NCI-H1417 treated with DMSO at 0.1 percent for 48 hours (cell line): Measurements from ENCODE around the gene GRB10.
A peak's percentile ranks its signal among the peaks of the same experiment; 100 is the strongest.

ENCODE experiments used
- DNase-seq: peaks from one replicate; lab custom pipeline; 2025; lab: John Stamatoyannopoulos, UW

GRB10 gene

DNA sequence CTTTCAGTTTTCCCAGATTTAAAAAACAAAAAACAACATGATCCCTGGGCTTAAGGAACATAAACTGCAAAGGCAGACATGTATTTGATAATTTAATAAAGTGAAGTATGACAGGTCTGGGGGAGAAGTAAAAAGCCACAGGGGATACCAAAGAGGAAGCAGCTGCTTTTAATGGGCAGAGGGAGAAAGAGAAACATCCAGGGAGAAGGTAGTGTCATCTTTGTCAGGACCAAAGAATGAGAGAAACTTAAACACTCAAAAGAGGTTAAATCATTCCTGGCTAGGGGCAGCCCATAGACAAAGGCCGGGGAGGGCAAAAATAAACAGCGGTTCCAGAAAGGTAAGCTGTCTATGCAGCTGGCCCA lies 94.5 kb downstream of the GRB10 start:
- no peak for DNase-seq

DNA sequence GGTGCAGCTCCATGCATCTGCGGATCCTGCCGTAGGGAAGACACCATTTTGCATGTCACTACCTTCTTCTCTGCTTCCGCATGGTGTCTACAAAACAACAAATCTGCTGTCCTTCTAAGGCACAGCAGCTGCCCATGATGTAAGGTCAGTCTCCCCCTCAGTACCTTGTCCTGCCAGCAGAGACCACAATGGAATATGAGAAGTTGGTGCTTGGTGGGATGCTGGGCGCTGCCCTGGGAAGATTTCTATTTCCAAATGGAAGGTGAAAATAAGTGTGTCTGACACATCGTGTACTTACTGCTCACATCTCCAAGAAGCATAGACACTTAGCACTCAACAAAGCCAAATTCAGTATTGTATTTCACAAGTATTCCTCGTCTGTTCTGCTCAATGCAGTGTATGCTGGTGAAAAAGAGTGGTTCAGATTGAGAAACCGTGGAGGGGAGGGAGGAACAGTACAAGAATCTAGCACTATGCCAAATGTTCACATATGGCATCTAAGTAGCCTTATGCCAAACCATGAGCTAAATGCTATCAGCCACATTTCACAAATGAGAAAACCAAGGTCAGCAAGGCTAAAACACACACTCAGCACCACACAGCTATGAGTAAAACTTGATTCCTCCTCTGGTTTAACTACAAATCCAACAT lies 95.0 kb downstream of the GRB10 start:
- no peak for DNase-seq

DNA sequence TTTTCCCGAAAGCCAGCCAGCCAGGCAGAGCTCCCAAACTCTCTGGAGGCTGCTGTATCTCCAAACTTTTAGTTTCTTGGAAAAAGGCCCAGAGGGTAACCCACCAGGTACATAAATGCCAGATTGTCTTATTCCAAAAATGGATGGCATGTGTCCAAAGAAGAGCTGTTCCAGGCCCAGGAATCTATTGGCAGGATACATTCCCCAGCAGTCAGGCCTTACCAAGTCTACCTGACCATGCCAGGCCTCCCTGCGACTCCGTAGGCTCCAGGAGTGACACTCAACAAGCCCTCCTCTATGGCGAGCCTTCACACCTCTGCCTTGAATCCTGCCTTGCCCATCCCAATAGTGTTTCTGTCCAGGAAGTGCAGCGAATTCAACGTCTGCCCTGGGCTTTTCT lies 95.6 kb downstream of the GRB10 start:
- no peak for DNase-seq

DNA sequence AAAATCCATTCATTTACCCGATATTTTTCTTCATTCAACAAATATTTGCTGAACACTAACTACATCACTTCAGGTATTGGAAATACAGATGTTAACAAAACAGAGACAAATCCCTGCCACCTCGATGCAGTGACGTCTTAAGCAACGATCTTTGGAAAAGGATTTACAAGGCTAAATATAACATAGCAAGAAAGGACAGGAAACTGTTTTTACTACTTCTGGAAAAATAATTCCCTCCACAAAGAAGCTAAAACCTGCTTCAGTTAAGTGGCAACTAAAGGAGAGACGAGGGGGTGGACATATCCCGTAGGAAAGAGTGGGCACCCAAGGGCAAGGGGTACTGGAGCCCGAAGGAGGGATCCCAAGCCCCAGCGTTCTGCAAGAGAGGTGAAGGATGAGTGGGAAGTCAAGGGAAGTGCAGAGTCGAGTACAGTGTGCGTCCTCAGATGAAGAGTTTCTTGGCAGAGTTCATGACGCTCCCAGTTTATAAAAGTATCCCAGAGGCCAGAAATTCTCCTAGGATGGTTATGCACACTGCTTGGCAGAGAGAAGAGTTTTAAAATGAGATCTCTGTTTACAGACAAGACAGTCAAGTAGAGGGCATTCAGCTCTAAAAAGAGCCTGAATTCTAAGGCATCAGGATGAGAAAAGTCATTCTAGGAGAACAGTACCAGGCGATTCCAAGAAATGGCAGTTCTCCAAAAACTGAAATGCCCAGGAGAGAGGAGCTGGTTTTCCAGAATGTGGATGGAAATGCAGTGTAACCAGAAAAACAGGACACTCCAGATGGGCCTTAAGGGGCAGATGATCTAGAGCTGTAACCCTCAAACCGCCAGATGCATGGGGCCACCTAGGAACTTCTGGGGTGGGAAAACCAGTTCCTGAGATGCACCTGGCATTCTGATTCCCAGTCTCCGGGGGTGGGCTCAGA lies 97.3 kb downstream of the GRB10 start:
- no peak for DNase-seq

DNA sequence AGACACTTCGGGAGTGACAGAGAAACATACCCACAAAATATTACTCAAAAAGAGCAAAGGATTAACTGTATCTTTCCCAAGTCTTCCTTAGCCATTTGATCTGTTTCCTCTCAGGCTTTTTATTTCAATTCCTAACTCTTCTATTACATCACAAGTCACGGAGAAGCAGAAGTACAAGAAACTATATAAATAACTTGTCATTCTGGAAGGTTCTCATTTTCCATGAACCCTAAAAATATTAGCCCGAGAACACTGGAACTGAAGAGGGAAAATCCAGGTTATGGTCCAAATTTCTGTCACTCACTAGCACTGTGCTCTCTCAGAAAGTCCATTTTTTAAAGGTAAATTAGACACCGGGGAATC lies 98.0 kb downstream of the GRB10 start:
- DNase-seq = no peak

DNA sequence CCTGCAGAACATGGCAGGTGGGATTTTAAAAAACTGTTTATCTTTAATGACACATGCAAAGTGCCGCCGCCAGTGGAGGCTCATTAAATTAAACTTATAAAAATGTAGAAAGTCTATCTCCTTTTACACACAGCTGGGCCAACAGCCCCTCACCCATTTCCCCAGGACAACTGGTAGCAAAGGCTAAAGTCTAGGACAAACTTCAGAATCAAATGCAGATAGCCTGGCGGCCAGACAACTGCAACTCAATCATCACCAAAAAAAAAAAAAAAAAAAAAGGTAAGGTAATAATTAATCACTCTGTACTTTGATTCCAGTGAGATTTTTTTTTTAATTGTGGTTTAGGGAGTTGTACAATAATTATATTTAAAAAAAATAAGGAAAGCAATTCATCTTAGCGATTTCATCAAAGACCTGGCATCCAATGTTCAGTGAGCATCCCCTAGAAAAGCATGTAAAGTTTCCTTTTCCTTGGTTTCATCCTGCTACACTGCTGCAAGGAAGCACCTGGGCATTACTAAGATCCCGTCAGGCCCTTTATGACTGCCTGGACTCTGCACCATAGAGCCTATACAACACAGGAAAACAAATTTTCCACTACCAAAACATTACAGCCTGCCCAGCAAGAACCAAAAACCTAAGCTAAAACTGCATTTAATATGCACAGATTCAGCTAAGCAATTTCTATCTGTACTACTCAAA lies 98.5 kb downstream of the GRB10 start:
- no peak for DNase-seq

DNA sequence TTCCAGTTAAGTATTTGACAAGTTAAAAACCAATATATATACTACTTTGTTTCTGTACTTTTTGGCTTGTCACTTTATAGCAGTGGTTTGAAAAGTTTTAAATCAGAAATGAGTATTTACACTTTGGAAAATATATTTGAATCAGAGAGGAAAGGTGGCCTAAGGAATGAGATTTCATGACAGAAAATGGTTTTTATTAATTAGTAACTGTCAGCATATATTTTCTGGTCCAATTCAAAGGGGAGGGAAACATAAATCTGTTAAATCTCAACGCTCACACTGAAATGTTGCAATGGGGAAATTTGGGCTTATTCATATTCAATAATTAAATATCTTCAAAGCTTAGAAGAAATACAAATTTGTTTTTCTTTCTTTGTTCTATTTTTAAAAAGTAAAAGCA lies 100.1 kb downstream of the GRB10 start:
- no peak for DNase-seq

DNA sequence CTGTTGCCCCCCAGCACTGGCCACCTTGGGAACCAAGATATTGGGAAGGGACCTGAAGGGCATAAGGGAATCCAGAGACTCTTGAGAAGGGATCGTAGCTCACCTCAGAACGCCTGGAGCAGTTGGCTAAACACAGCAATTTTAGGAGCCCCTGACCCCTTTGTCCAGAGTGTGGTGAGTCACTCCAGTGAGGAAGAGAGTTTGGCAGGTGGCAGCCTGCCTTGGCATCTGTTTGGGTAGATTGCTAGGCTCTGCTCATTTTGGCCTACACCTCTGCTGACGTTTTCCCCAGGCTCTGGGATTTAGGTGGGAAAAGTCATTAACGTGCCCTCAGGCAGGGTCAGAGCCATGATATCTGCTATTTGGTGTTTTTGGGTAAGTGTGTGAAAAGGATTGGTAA lies 100.6 kb downstream of the GRB10 start:
- DNase-seq = no peak

DNA sequence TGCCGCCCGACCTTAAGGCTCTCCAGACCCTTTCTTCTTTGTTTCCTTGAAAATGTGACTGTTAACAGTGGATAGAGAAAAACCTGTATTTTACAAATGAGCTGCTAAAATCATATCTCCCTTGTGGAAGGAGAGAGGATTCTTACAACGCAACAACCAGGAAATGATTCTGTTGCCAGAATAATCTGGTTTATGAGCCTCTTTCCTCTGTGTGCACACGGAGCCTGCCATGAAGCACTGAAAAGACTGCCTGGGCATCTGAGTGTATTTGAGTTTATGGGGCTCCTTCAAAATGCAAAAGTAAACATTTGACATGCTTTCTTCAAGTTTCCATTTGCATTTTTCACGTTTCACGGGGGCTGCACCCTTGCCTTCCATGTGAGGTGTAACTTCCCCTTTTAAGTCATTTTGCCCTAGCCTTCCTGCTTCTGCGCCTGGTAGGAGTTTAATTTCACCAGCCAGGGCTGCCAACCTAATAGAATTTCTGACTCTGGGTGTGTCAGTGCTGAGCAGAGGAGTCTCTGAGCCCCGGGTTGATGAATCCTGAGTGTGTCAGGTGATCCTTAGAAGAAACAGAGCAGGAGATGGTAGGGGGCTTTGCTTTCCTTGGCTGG lies 101.2 kb downstream of the GRB10 start:
- DNase-seq = no peak

DNA sequence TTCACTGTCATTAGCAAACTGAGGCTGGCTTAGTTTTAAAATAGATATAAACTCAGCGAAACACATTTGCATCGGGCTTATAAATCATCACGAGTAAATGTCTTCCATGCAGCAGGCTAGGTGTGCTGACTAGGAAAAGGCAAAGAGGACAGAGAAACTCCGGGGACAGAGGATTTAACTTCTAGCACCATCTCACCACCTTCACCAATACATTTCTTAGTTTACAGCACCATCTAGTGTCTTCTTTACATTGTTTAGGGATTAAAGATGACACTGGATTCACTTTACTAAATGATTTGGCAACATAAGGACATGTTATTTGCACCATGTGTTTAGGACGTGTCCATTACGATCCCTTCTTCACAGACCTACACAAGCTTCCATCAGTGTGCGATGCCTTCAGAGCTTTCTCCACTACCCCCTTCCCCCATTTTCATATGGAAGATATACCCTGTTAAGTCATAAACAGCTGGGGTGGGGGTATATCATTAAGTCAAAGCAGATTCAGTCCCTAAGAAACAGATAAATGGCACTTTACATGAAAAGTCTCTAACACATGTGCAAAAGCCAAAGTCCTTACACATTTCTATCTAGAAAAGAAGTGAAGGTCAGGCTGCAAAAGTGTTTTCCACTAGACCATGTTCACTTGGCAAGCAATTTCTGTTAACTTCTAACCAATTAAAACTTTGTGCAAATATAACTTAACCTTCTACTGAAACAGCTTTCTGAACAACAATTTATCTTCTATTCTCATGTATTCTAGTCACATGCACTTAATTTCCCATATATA lies 103.3 kb downstream of the GRB10 start:
- DNase-seq = peak; percentile 60

DNA sequence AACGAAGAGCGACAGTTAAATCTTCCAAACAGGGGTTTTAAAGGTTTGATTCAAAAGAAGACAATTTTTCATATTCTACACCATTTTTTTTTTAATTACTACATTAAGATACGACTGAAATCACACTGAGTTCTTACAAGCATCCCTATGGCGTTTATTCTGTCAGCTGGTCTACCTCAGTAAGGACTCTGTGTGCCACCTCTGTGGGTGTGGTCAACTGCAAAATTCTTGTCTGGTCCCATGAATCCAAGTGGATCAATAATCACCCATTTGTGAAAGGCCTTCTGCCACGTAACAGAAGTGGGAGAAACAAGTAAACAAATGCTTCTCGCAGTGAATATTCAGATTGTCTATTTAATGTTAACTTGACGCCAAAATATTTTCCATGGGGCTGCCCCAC lies 104.1 kb downstream of the GRB10 start:
- DNase-seq = no peak

DNA sequence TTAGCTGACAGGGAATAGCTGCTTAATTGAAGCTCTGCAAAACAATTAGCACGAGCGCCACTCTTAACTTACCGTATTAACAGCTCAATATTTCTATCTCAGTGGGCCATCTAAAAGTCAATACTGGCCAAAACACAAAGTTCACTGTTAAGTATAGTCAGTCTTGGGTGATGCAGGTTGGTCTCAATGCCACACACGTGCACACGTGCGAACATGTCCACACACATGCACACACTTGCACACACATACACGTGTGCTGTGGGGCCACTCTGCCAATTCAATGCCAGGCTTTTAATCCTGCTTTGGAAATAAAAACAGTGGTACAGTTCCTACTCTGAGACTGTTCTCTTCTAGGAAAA lies 105.1 kb downstream of the GRB10 start:
- DNase-seq = no peak

DNA sequence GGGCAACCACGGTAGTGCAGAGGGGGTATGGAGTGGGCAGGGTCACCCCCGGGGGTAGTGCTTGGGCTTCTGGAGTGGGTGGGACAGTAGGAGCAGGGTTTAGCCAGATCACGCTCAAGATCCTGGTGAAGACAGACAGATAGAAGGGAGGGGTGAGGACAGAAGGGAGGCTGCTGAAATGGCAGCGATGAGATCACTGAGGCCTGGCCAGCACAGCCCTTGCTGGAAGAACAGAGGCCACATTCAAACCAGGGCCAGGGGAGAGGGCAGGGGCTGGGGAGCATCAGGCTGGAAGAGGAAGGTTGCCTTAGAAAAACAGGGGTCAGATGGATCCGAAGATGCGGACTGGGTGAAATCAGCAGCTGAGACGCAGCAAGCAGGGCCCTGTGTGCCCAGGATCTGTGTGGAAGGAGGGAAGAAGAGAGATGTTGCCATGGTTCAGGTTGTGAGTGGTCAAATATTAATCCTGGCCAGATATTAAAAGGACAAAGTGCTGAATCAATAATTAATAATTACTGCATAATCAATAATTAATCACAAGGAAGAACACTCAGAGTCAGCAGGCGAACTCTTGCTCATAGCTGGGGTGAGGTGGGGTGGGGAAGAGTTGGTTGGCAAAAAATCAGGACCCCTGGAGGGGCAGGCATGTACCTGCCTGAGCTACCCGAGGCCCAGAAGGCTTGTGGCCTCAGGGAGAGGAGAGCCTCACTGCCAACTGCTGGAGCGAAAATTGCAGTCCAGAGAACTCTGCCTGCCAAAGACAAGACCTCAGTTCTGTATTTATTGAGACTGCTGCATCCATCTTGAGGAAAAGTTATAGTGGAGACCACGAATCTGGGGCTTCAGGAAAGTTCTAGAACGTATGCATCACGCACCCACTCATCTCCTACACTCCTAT lies 105.7 kb downstream of the GRB10 start:
- DNase-seq = no peak

DNA sequence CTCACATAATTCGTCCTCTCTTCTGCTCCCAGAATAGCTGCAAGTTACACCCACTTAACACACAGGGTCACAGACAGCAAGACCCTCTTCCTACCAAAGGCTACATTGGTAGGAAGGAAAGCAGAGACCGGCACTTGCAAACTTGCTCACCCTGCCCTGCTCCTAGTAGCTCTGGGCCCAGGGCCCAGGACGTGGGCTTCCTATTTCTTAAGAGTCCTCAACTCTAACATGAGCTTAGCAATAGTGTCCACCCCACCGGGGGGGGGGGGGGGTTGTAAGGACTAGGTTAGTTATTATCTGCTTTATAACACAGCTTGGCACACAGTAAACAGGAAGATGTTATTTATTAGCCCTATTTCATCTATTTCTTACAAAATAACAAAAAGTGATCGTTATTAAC lies 106.6 kb downstream of the GRB10 start:
- DNase-seq = no peak

DNA sequence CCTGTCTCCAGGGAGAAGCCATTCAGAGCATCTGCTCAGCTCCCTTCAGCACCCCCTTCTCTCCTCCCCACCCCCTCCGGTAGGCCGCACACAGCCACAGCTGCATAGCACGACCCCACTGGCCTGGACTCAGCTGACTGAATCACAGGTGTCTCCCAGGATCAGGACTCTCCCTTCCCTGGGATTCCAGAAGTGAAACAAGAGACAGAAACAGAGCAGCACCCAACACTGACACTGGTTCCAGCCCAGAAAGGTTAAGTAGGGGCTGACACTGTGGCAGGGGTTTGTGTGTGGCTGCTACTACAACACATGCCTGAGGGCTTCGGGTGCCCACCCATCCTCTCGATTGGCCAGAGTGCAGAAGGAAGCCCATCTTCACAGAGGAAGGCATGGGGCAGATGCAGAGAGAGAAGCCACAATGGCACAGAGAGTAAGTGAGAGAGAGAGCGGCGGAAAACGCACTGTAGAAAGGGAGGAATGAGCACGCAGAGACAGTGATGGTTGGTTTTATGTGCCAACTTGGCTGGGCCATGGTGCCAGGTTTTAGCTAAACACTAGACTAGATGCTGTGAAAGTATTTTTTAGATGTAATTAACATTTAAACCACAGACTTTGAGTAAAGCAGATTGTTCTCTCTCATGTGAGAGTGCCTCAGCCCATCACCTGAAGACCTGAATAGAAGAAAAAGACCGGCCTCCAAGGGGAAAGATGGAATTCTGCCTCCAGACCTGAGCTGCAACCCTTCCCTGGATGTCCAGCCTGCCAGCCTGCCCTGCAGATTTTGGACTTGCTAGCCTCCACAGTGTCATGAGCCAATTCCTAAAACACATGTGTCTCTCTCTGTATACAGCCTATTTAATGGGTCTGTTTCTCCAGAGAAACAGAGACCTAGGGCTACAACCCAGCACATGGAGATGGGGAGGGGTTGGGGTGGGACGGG lies 107.5 kb downstream of the GRB10 start:
- no peak for DNase-seq

DNA sequence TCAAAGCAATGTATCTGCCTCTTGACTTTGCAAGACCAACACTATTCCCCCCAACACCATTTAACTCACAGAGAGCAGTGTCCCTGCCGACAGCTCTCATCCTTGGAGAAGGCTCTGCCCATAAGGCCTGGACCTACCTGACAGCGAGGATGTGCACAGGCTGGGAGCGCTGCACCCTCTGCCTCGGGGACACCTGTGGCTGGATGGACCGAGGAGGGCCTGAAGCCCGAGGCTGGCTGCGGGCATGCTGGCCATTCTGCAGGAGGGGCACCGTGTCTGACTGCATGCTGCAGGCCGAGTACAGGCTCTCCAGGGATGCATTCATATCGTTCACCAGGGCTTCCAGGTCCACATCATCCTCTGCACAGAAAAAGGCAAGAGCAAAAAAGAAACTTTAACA lies 108.4 kb downstream of the GRB10 start:
- no peak for DNase-seq

DNA sequence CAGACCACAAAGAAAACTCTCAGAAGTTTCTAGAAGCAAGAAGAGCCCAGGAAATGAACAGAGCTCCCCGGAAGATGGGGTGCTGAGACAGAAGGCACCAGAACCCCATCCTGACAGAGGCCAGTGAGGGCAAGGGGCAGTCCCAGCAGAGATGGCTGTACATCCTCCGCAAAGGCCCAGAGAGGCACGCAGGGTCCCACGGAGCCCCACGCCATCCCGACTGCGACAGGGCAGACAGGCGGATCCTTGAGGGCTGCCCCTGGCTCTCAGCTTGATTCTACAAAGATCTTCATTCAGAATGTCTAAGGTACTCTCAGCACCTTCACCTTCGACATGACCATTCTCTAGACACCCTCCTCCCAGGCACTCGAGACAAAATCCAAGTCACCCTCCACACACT lies 109.6 kb downstream of the GRB10 start:
- DNase-seq = no peak

DNA sequence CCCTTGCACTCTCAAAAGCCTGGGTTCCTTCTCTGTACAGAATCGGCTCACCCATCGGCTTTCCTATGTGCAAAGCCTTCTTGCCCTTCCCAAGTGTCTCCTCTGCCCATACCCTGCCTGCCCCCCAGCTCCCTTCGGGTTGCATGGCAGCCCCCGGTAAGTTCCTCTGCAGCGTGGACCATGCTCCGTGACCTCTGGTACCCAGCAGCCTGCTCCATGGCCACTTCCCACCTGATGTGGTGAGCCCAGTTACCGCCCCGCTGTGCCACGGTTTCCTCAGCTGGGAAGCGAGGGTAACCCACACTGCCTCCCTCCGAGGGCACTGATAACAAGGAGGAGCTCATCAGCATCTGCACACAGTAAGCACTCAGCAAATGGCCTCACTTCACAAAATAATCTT lies 110.7 kb downstream of the GRB10 start:
- no peak for DNase-seq

DNA sequence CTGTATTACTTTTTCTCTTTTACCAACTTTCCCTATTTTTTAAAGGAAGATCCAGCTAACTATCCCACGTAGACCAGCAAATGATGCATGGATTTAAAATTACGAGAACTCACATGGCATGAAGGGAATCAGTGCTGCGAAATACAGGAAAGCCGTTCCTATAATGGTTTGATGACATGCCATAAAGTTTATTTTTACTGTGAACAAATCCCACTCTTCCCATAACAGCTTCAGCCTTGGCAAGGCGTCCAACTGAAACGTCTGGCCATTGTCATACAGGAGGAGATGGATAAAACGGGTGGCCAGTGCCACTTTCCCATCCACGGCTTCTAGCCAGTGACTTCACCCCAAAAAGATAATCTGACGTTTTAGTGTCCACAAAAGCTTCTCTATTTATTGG lies 111.3 kb downstream of the GRB10 start:
- DNase-seq = no peak

DNA sequence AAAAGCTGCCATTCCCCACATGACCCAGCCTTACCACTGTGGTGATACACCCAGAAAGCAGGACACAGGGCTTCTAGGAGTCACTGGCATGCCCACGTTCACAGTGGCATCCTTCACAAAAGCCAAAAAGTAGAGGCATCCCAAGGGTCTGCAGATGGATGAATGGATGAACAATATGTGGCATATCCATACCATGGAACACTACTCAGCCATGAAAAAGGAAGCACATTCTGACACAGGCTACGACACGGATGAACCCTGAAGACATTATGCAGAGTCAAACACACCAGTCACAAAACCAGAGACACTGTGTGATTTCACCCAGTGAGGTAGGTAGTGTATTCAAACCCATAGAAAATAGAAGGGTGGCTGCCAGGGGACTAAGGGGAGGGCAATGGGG lies 112.8 kb downstream of the GRB10 start:
- DNase-seq = no peak
